Activated CD8-positive, alpha-beta memory T cell treated with anti-CD3 and anti-CD28 coated beads for 36 hours (primary cell): ENCODE results near the gene SIGLEC7. TPM values are rescaled to one million over a fixed set of nuclear protein-coding genes. Genes with fewer than 3 reads are reported as not detected.

ENCODE experiments used
- CTCF ChIA-PET: fragments of 350-600 bp; sonication (Branson Sonifier 250); formaldehyde crosslinking; loops from one replicate; lab custom pipeline; 2021; ENCODE audit warnings: antibody characterized with exemption; lab: Charles Lee
- POLR2A ChIA-PET: fragments of 350-600 bp; sonication (Branson Sonifier 250); formaldehyde crosslinking; loops from one replicate; lab custom pipeline; 2021; ENCODE audit warnings: antibody characterized with exemption; lab: Charles Lee
- total RNA-seq, 2 experiments: library from RNA; stranded (reverse); gene quantifications; one replicate each; pipeline ENCODE4 v1.2.3, GENCODE V29; 2021

Gene SIGLEC7
- total RNA-seq, 2 experiments from 2014 or later = not detected

DNA sequence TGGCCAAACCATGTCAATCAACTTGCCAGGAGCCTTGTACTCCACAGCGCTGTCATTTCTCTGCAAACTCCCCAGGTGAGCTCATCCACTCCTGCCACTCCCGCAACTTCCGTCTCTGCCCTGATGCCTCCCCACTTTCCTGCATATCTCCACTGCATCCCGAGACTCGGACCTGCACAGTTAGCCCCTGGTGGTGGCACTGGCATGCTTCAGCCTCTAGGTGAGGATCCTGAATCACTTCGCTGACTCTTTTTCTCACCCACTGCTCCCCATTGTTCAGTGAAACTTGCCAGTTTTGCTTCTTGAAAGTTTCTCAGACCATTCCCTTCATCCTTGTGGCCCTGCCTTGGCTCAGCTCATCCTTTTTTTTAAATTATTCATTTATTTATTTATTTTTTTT is 30.5 kb upstream of the SIGLEC7 start:
- ChIA-PET CTCF (no interaction called here), POLR2A (no interaction called here)

DNA sequence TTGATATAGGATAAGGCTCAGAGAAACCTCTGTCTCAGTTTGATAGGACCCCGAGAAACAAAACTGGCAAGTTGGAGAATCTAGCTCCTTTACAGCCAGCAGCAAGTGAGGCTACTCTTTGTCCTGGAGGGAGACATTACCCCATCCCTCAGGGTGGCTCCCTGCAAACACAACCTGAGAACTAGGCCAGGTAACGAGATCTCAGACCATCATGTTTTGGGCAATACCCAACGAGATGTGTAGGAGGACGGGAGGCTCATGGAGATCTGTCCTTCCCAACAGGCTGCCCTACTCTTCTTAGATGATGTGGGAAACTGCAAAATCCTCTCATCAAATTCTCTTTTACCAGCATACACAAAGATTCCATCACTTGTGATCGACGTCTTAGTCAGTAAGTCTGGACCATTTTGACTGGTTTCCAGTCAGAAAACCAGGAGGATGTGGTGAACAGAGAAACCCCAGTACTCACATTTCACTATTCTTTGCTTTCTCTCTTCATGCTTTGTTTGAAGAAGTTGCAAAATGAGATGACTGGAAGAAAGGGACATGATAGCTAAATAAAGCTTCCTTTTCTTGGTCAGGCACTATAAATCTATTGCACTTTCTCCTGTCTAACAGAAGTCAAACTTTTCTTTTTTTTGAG is 27.9 kb upstream of the SIGLEC7 start:
- CTCF ChIA-PET = interaction anchor here (1.1 kb wide), 1 partner anchor 14 kb away, joined by 3 read pairs; no protein-coding TSS in a partner anchor

GRCh38 chr19:51116736-51117286 is 25.3 kb upstream of the SIGLEC7 start:
- ChIA-PET POLR2A (no interaction called here), CTCF (no interaction called here)

More for the DNA sequence above, 27.9 kb upstream of the SIGLEC7 start:
- POLR2A ChIA-PET = no interaction called here

GRCh38 chr19:51119101-51119500 is 23.0 kb upstream of the SIGLEC7 start:
- CTCF ChIA-PET = interaction anchor here (2.0 kb wide), 1 partner anchor 9 kb away, joined by 8 read pairs; no protein-coding TSS in a partner anchor
- POLR2A ChIA-PET = no interaction called here

DNA sequence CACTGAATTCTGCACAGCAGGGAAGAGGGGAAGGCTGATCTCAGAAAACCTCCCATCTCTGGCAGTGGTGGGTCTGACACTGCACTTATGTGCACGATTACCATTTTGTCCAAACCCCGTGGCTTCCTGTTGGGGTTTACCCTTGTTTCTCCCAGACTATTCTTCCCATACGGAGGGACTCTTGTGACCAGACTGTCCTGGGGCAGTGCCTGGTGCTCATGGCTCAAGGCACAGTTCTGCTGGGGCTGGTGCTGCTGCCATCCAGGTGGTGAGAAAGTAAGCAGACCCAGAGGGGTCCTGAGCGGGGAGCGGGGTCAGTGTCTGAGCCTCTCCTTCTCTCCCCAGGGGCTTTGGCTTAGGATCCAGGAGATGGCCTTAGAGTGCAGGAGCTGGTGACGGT is 22.5 kb upstream of the SIGLEC7 start:
- POLR2A ChIA-PET = no interaction called here
- CTCF ChIA-PET = interaction anchor here (2.0 kb wide), 1 partner anchor 9 kb away, joined by 8 read pairs; no protein-coding TSS in a partner anchor

DNA sequence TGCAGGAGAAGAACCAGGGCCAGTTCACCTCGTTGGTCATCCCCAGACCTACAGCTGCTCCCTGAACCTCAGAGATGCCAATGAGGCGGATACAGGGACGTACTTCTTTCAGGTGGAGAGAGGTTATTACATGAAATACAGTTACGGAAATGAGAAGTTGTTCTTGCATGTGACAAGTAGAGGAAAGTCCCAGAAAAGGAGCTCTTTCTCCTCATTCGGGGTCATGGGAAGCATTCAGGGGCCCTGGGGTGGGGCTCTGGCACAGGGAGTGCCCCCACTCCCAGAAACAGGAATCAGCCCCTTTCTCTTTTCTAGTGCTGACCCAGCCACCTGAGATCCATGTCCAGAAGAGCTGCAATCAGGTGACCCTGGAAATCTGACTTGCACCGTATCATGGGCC is 21.9 kb upstream of the SIGLEC7 start:
- CTCF ChIA-PET = interaction anchor here (0.7 to 2.0 kb wide), 2 partner anchors 10 to 108 kb away, joined by 5 to 8 read pairs; no protein-coding TSS in a partner anchor
- POLR2A ChIA-PET = no interaction called here

- ChIA-PET POLR2A (no interaction called here), CTCF (no interaction called here)
Measured at GRCh38 chr19:51121257-51121656, 20.8 kb upstream of the SIGLEC7 start.

DNA sequence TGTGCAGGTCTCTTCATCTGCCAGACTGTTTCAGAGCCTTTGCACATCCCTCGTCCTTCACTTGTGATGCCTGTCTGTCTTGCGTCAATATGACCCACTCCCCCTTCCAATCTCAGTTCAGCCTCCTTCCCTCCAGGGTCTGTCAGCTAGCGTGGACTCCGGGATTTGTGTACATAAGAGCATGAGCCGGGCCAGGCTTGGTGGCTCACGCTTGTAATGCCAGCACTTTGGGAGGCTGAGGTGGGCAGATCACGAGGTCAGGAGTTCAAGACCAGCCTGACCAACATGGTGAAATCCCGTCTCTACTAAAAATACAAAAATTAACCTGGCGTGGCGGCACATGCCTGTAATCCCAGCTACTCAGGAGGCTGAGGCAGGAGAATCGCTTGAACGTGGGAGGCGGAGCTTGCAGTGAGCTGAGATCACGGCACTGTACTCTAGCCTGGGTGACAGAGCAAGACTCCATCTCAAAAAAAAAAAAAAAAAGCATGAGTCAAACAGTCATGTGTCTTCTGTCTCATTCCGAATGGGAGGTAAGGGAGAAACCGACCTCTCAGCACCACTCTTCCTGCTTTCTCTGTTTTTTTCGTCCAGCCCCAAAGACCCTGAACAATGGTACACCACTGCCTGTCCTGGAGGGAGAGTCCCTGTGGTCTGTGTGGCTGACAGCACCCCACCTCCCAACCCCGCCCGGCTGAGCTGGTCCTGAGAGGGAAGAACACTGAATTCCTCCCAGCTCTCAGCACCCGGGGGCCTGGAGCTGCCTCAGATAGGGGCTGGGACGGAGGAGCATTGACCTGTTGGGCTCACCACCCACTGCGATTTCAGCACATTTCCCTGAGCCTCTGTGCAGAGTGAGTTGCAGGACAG is 19.8 kb upstream of the SIGLEC7 start:
- CTCF ChIA-PET = no interaction called here
- POLR2A ChIA-PET = interaction anchor here (0.5 kb wide), 1 partner anchor 1314 kb away, joined by 3 read pairs; no protein-coding TSS in a partner anchor

DNA sequence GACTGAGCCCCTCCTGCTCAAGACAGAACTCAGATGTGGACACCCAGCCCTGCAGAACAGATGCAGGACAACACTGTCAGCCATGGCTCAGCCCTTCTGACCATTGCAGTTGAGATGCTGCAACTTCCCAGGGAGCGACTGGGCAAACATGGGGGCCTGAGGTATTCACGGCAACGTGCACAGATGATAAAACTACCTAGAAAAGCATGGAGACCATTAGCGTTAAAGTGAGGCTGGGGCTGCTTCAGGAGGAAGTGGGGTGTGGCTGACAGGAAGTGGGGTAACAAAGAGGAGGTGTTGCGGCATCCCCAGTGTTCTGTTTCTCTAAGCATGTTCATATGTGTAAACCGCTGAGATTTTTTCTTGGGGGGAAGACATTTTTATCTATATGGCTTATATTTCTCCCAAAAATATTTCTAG is 18.7 kb upstream of the SIGLEC7 start:
- POLR2A ChIA-PET = no interaction called here
- CTCF ChIA-PET = no interaction called here

- ChIA-PET POLR2A (no interaction called here), CTCF (no interaction called here)
Measured at GRCh38 chr19:51123802-51124201, 18.3 kb upstream of the SIGLEC7 start.

DNA sequence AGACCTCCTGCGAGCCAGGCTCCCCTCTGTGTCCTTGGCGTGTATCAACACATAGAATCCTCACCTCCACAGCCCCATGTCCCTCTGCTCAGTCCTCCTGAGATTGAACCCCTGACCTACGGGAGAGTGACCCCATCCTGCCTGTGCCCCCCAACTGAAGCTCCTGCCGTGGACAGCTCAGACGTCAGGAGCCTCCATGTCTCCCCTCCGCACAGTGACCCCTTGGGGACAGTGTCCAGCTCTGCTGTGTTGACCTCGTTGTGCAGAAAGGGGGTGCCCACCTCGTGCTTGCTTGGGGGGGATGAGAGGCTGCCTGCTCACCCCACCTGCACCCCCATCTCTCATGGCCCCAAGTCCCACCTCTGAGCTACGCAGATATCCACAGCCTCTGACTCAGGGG is 17.9 kb upstream of the SIGLEC7 start:
- CTCF ChIA-PET = no interaction called here
- POLR2A ChIA-PET = no interaction called here

DNA sequence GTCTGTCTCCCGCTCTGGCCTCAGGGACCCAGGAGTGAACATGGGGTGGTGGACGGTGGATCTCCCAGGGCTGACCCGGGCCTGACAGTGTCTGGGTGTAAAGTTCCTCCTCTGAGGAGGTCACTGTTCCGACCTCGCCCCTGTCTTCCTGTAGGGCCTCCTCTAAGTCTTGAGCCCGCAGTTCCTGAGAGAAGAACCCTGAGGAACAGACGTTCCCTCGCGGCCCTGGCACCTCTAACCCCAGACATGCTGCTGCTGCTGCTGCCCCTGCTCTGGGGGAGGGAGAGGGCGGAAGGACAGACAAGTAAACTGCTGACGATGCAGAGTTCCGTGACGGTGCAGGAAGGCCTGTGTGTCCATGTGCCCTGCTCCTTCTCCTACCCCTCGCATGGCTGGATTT is 17.4 kb upstream of the SIGLEC7 start, which contains the start of gene SIGLEC9:
SIGLEC9 (plus strand) TSS at position 178 of the 400 bp plus-strand sequence; CDS start at position 247, 69 bp downstream.
- CTCF ChIA-PET = no interaction called here

GRCh38 chr19:51125421-51126075 is 16.6 kb upstream of the SIGLEC7 start:
- ChIA-PET POLR2A (no interaction called here), CTCF (interaction anchor here (0.5 kb wide), 1 partner anchor 128 kb away, joined by 3 read pairs; no protein-coding TSS in a partner anchor)

More for the DNA sequence above, 17.4 kb upstream of the SIGLEC7 start, which contains the start of gene SIGLEC9:
- POLR2A ChIA-PET = no interaction called here

DNA sequence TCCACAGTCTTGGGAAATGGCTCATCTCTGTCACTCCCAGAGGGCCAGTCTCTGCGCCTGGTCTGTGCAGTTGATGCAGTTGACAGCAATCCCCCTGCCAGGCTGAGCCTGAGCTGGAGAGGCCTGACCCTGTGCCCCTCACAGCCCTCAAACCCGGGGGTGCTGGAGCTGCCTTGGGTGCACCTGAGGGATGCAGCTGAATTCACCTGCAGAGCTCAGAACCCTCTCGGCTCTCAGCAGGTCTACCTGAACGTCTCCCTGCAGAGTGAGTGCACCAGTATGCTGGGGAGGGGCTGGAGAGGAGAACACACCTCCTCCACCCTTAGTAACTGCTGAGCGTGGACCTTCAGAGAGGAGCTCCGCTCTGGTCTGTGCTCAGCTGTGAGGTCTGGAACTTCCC is 15.1 kb upstream of the SIGLEC7 start:
- CTCF ChIA-PET = no interaction called here
- POLR2A ChIA-PET = no interaction called here

DNA sequence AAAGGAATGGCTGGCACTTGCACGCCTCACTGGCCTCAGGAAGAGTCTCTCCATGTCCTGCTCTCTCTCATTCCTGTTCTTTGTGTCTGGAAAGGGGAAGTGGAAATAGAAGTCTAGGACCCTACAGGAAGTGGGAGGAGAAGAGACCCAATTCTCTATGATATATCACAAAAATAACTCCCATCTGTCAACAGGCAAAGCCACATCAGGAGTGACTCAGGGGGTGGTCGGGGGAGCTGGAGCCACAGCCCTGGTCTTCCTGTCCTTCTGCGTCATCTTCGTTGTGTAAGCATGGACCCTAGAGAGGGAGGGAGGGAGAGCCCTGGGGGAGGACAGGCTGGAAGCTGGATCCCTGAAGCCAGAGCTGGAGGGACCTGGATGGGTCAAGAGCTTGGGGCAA is 14.3 kb upstream of the SIGLEC7 start:
- ChIA-PET POLR2A (no interaction called here), CTCF (no interaction called here)

- POLR2A ChIA-PET = no interaction called here
- CTCF ChIA-PET = no interaction called here
Measured at GRCh38 chr19:51128227-51128626, 13.9 kb upstream of the SIGLEC7 start.

- ChIA-PET CTCF (interaction anchor here (1.9 kb wide), 1 partner anchor 29 kb away, joined by 9 read pairs; no protein-coding TSS in a partner anchor), POLR2A (no interaction called here)
Measured at GRCh38 chr19:51129716-51130115, 12.4 kb upstream of the SIGLEC7 start.

DNA sequence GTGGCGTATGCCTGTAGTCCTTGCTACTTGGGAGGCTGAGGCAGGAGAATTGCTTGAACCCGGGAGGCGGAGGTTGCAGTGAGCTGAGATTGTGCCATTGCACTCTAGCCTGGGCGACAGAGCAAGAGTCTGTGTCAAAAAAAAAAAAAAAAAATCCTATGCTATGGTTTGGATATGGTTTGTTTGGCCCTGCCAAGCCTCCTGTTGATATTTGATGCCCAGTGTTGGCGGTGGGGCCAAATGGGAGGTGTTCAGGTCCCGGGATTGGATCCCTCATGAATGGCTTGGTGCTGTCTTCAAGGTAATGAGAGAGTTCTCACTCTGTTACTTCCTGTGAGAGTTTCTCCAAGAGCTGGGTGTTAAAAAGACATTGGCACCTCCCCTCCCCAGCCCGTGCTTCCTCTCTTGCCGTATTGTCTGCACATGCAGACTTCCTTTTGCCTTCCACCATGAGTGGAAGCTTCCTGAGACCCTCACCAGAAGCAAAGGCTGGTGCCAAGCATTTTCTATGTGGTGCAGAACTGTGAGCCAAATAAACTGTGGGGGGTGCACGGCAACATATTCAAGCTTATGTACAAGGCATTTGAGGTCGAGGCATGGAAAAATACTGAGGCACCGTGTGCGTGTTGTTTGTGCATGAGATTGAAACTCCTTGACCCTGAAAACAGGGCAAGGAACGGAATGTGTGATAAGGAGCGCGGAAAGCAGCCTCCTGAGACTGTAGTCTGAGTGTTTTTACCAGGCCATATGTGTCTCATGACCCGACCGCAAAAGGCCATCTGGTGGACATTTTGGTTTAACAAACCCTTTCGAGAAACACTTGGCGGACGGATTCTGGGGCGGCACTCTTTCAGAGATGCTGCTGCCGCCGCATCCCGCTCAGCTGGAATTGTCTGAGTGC is 10.1 kb upstream of the SIGLEC7 start:
- ChIA-PET POLR2A (no interaction called here), CTCF (no interaction called here)
